Stimulated activated CD8-positive, alpha-beta memory T cell treated with anti-CD3 and anti-CD28 coated beads, Interleukin-15, amount 100 ng/mL, for 48 hours (primary cell): Measurements from ENCODE around the gene RASSF3.
"Not testable (repeated sequence)": the region's sequence is repeated elsewhere in the genome, so short reads cannot be mapped to it uniquely, and the experiment has no call there.

ENCODE experiments used
- DNase-seq, 2 donors: peaks; one replicate each; pipeline ENCODE4 v3.0.0-alpha.2; 2020; ENCODE audit warnings: low read depth in 2 of 2

RASSF3 gene

DNA sequence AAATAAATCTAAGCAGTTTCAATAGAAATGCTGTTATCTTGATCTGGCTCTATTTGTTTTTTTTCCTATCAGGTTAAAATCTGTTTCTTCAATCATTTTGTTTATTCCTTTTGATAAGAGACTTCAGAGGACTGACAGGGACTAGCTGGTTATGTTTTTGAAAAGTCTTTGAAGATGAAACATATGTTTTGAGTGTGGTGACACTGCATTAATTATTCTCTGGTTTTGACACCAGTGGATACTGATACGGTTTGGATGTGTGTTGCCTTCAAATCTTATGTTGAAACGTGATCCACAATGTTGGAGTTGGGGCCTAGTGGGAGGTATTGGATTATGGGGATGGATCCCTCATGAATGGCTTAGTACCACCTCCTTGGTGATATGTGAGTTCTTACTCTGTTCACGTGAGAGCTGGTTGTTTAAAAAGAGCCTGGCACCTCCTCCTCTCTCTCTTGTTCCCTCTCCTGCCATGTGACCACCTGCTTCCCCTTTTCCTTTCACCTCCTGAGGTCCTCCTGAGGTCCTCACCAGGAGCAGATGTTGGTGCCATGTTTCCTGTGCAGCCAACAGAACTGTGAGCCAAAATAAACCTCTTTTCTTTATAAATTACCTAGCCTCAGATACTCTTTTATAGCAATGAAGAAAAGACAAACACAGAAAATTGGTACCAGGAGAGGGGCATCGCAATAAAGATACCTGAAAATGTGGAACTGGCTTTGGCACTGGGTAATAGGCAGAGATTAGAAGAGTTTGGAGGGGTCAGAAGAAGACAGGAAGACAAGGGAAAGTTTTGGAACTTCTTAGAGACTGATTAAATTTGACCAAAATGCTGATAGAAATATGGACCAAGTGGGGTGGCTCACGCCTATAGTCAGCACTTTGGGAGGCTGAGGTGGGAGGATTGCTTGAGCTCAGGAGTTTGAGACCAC, 23.0 kb downstream of the RASSF3 start:
- no peak for DNase-seq

GRCh38 chr12:64633940-64634337, 23.6 kb downstream of the RASSF3 start:
- no peak for DNase-seq

DNA sequence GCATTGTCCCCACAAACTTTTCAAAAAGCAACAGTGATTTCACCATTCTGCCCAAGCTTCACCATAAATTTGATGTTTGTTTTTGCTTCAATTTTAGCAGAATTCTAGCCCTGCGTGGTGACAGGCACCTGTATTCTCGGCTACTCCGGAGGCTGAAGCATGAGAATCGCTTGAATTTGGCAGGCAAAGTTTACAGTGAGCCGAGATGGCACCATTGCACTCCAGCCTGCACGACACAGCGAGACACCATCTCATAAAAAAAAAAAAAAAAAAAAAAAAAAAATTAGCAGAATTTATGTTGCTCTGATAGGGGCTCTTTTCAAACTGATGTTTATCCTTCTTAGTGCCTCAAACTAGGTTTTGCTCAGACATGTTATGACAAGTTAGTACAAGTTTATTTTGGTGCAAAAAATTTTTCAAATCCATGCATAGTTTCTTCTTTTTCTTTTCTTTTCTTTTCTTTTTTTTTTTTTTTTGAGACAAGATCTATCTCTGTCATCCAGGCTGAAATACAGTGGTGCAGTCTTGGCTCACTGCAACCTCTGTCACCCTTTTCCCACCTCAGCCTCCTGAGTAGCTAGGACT, 24.3 kb downstream of the RASSF3 start:
- DNase-seq = no peak

DNA sequence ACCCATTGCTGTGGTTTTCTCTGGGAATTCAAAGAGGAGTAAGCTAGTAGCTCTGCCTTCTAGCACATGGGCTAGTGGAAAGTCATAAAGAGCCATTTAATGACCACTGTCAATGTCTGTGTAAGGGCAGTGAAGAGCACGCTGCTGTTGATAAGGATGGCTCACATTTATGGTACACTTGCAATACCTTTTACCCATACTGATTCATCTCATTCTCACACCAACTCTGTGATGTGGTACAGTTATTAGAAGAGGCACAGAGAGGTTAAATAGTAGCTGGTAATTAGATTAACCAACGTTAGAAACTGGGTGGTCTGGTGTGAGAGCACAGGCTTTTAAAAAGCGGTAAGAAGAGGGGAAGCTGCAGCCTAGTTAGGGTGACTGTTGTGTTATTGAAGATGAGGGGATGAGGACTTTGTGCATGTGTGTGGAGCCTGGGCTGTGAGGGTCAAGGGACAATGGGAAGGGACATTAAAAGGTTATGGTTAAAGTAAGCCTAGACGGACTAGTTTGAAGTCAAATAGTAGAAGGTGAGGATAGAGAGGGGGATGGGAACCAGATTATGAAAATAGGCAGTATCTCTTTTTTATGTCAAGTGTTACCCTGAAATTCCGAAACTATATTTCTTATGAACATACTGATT, 25.2 kb downstream of the RASSF3 start:
- no peak for DNase-seq

DNA sequence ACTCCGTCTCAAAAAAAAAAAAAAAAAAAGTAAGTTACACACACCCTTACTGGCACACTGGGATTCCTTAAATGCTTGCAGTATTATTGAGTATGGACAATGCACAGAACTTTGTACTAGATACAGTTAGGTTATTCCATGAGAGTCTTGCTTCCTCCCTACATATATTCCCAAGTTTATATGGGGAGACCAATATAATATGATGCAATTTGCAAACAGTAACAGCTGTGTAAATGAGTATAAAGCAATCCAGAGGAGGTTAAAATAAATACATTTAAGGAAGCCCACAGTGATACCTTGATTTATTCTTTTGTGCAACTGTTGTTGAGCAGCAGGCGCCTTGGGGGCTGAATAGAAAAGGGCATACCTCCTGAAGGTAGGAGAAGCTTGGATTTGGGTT, 26.6 kb downstream of the RASSF3 start:
- no peak for DNase-seq

GRCh38 chr12:64639466-64639865, 29.2 kb downstream of the RASSF3 start:
- no peak for DNase-seq

DNA sequence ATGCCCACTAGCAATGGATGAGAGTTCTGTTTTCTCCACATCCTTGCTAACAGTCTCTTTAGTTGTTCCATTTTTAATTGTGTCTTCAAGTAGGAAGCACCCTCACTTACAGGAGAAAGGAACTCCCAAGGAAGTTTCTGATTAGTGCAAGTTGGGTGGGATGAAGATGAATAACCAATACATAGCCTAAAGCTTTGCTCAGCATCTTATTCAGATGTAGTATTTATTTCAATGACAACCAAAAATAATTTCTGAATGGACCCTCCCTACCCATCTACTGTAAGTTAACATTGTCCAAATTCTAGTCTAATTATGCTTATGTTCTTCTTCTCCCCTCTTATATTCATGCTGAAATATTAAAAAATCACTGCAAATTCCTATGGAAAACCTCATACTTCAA, 36.0 kb downstream of the RASSF3 start:
- no peak for DNase-seq

- DNase-seq = no peak
These were observed 39.2 kb downstream of the RASSF3 start for GRCh38 chr12:64649487-64649886.

- DNase-seq = no peak
These were observed 40.5 kb downstream of the RASSF3 start for GRCh38 chr12:64650762-64651161.

GRCh38 chr12:64652346-64652745, 42.1 kb downstream of the RASSF3 start:
- no peak for DNase-seq

DNA sequence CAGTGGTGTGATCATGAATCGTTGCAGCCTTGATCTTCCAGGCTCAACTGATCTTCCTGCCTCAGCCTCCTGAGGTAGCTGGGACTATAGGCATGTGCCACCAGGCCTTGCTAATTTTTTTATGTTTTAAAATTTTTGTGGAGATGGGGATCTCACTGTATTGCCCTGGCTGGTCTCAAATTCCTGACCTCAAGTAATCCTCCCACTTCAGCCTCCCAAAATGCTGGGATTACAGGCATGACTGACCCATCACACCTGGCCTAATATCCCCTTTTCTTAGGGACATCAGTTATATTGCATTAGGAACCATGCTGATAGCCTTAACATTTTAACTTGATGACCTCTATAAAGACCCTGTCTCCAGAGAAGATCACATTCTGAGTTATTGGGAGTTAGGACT, 42.8 kb downstream of the RASSF3 start:
- DNase-seq = no peak

DNA sequence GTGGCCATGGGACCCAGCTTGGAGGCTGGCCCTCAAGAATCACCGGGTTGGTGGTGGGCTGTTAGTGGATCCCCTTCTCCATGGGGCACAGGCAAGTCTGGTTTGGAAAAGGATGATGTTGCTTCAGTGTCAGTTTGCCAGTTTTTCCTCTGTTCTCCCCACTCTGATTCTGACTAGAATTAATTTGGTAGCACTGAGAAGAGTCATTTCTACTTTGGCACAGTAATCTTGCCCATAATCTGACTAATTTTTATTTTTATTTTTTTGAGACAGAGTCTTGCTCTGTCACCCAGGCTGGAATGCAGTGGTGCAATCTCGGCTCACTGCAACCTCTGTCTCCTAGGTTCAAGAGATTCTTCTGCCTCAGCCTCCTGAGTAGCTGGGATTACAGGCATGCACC, 43.6 kb downstream of the RASSF3 start:
- DNase-seq = not testable (repeated sequence)

- no peak for DNase-seq
These were observed 44.8 kb downstream of the RASSF3 start for GRCh38 chr12:64655141-64655540.

- DNase-seq = no peak
These were observed 46.1 kb downstream of the RASSF3 start for GRCh38 chr12:64656429-64656828.

DNA sequence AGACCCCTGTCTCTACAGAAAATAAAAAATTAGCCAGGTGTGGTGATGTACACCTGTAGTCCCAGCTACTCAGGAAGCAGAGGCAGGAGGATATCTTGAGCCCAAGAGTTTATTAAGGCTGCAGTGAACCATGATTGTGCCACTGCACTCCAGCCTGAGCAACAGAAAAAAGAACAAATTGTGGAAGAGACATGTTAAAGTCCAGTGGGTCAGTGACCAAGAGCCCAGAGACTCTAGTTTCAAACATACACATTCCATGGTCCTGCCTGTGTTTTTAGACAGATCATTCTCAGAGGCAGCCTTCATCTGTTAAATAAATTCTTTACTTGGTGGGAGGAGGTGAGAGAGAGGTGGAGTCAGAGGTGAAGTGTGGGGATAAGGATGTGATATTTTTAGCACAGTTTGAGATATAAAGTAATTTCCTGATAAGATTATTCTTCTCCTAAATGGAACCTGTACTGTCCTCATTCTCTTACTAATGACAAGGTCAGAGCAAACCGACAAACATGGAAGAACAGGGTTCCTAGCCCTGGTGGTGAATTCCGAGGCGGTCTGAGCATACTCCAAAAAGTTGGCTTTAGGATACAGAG, 48.7 kb downstream of the RASSF3 start:
- no peak for DNase-seq

- no peak for DNase-seq
These were observed 50.1 kb downstream of the RASSF3 start for GRCh38 chr12:64660237-64661018.

DNA sequence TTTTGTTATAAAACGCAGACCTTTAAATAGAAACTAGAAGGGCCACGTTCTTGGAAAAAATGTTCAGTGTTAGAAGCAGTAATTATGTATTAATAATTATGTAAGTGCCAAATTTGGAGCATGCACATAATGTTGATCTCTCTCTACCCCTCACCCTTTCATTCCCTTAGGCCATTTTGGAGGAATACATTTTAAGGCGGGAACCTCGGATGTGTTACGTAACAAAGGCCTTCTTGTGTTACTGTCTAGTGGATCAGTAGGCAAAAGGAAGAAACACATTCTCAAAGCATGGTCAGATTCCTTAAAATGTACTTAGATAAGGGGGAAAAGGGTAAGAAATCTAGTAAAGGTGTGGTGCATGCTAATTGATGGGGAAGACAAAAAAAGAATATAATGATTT, 52.7 kb downstream of the RASSF3 start:
- DNase-seq = no peak

- no peak for DNase-seq
These were observed 55.2 kb downstream of the RASSF3 start for GRCh38 chr12:64665514-64665913.

- DNase-seq = no peak
These were observed 56.0 kb downstream of the RASSF3 start for GRCh38 chr12:64666054-64666914.

DNA sequence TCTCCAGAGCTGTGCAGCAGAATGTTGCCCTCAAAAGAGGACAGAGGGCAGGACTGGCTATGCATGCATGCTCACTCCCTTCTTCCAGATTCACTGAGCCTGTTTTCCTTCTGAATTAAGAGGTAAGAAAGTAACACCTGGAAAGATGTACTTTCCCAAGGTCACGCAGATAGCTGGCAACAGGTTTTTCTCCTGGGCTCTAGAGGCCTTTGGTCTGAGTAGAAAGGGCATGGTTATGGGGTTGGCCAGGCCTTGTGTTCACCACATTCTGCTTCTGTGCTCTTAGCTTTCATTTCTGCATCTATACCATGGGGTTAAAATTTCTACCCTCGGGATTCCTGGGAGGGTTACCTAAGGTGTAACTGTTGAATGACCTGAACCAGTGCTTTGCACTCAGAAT, 57.5 kb downstream of the RASSF3 start:
- no peak for DNase-seq
